SU-DHL-6 (cell line): ENCODE data around the gene C1QA.

ENCODE experiments used
- EZH2phosphoT487 ChIP-seq: fragments of 200-600 bp; sonication (generic), shearing (Covaris generic); conservative IDR thresholded peaks from 2 replicates; pipeline ENCODE4 v1.6.1; 2018; ENCODE audit warnings: mild to moderate bottlenecking, antibody characterized with exemption, low read length, moderate library complexity, mixed read lengths
- TF ChIP-seq, protein P1 (sequence below): fragments of 200-600 bp; sonication (generic); IDR thresholded peaks from one replicate; pipeline ENCODE4 v1.5.1; 2017; ENCODE audit warnings: antibody characterized with exemption, mild to moderate bottlenecking, low read length, moderate library complexity; ENCODE audit not compliant: insufficient read depth, poor library complexity, severe bottlenecking

DNA sequence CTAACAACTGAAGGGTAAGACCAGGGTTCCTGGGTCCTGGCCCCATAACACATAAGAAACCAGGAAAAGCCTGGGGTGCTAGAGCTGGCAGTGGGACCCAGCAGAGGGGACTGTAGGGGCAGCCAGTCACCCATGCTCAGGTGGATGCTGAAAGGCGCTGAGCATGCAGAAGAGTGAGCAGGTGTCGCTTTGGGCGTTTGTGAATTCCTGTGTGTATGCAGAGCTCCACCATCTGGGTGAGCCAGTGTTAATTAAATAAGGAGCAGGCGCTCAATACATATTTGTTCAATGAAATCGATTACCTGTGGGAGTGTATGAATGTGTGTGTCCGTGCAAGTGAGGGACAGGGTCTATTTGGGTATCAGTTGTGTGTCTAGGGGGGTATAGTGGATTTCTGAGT, 499 bp downstream of the C1QA start:
- TF ChIP-seq, protein P1, sequence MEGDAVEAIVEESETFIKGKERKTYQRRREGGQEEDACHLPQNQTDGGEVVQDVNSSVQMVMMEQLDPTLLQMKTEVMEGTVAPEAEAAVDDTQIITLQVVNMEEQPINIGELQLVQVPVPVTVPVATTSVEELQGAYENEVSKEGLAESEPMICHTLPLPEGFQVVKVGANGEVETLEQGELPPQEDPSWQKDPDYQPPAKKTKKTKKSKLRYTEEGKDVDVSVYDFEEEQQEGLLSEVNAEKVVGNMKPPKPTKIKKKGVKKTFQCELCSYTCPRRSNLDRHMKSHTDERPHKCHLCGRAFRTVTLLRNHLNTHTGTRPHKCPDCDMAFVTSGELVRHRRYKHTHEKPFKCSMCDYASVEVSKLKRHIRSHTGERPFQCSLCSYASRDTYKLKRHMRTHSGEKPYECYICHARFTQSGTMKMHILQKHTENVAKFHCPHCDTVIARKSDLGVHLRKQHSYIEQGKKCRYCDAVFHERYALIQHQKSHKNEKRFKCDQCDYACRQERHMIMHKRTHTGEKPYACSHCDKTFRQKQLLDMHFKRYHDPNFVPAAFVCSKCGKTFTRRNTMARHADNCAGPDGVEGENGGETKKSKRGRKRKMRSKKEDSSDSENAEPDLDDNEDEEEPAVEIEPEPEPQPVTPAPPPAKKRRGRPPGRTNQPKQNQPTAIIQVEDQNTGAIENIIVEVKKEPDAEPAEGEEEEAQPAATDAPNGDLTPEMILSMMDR = no peak
- TF ChIP-seq EZH2phosphoT487 = no peak
